Thoracic aorta (tissue), 2 donors: Measurements from ENCODE around the gene P3H2. TPM values are rescaled to one million over a fixed set of nuclear protein-coding genes. Genes with fewer than 3 reads are reported as not detected.
"Not testable (repeated sequence)": the region's sequence is repeated elsewhere in the genome, so short reads cannot be mapped to it uniquely, and the experiment has no call there.

Source experiments
- ATAC-seq: fragments of 150-250 bp; one replicate; pipeline ENCODE4 v1.8.0; 2017; ENCODE audit warnings: low read depth; ENCODE audit not compliant: insufficient number of reproducible peaks, low FRiP score
- DNase-seq: peaks from one replicate; pipeline ENCODE4 v3.0.0-alpha.2; 2020; ENCODE audit warnings: low spot score
- H3K27ac ChIP-seq, 2 donors: fragments of 200-600 bp; sonication (generic); 1 replicate in 1 of 2; 2 replicates in 1 of 2; pipeline ENCODE4 v1.5.1; 2016; ENCODE audit warnings: mild to moderate bottlenecking in 2 of 2, moderate library complexity in 2 of 2
- H3K27me3 ChIP-seq: fragments of 200-600 bp; sonication (generic); replicated peaks from 2 replicates; pipeline ENCODE4 v1.6.0; 2016; ENCODE audit warnings: mild to moderate bottlenecking; ENCODE audit not compliant: insufficient read depth
- H3K36me3 ChIP-seq: fragments of 200-600 bp; sonication (generic); one replicate; pipeline ENCODE4 v1.5.1; 2016
- H3K4me1 ChIP-seq, 2 donors: fragments of 200-600 bp; sonication (generic); 1 replicate in 1 of 2; 2 replicates in 1 of 2; pipeline versions ENCODE4 v1.5.1 to v1.6.0; 2016; ENCODE audit warnings: low read depth in 2 of 2, mild to moderate bottlenecking in 1 of 2; ENCODE audit not compliant: control insufficient read depth in 1 of 2
- H3K4me3 ChIP-seq: fragments of 200-600 bp; sonication (generic); 2 replicates; pipeline ENCODE4 v1.5.1; 2016; ENCODE audit warnings: mild to moderate bottlenecking
- H3K9me3 ChIP-seq: fragments of 200-600 bp; sonication (generic); 2 replicates; pipeline ENCODE4 v1.5.1; 2016
- total RNA-seq, 2 donors: library from RNA; depleted of rRNA; stranded (reverse); fragments of >200 nt; gene quantifications; one replicate each; pipeline versions ENCODE4 v1.1.0 to v1.2.3, GENCODE V29; 2016
- TF ChIP-seq, protein P1 (sequence below): fragments of 200-600 bp; sonication (generic); IDR thresholded peaks from one replicate; pipeline ENCODE4 v1.5.1; 2019; ENCODE audit warnings: antibody characterized with exemption

P3H2 gene
- total RNA-seq, 2 donors from 2014 or later: 19.3 to 28.4 TPM

GRCh38 chr3:190074817-190075216 lies 45.9 kb downstream of the P3H2 start:
- no peak overlapping the region for H3K27ac ChIP-seq
- H3K4me3 ChIP-seq: no peak overlapping the region
- peaks cover 14 to 22% of the 10 kb centered on the region in 2 donors for H3K4me1 ChIP-seq
- H3K36me3 ChIP-seq: no peaks in the 10 kb centered on the region
- TF ChIP-seq, protein P1, sequence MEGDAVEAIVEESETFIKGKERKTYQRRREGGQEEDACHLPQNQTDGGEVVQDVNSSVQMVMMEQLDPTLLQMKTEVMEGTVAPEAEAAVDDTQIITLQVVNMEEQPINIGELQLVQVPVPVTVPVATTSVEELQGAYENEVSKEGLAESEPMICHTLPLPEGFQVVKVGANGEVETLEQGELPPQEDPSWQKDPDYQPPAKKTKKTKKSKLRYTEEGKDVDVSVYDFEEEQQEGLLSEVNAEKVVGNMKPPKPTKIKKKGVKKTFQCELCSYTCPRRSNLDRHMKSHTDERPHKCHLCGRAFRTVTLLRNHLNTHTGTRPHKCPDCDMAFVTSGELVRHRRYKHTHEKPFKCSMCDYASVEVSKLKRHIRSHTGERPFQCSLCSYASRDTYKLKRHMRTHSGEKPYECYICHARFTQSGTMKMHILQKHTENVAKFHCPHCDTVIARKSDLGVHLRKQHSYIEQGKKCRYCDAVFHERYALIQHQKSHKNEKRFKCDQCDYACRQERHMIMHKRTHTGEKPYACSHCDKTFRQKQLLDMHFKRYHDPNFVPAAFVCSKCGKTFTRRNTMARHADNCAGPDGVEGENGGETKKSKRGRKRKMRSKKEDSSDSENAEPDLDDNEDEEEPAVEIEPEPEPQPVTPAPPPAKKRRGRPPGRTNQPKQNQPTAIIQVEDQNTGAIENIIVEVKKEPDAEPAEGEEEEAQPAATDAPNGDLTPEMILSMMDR: no peak
- no peak for DNase-seq
- ATAC-seq: no peak
- H3K9me3 ChIP-seq: no peaks in the 10 kb centered on the region
- no peaks in the 10 kb centered on the region for H3K27me3 ChIP-seq

GRCh38 chr3:190073264-190074008 lies 47.3 kb downstream of the P3H2 start:
- H3K4me1 ChIP-seq: peaks cover 14 to 22% of the 10 kb centered on the region in 2 donors
- no peak for ATAC-seq
- H3K27ac ChIP-seq: no peak overlapping the region
- H3K27me3 ChIP-seq: no peaks in the 10 kb centered on the region
- H3K4me3 ChIP-seq: no peak overlapping the region
- DNase-seq: no peak
- H3K9me3 ChIP-seq: no peaks in the 10 kb centered on the region
- no peaks in the 10 kb centered on the region for H3K36me3 ChIP-seq
- TF ChIP-seq, protein P1: no peak

GRCh38 chr3:190072856-190073255 lies 47.8 kb downstream of the P3H2 start:
- Histone ChIP-seq H3K4me1 (peaks cover 13 to 22% of the 10 kb centered on the region in 2 donors), H3K36me3 (no peaks in the 10 kb centered on the region), H3K27ac (no peak overlapping the region), H3K27me3 (no peaks in the 10 kb centered on the region), H3K4me3 (no peak overlapping the region), H3K9me3 (no peaks in the 10 kb centered on the region)
- DNase-seq (no peak), ATAC-seq (no peak)
- TF ChIP-seq, protein P1: no peak

DNA sequence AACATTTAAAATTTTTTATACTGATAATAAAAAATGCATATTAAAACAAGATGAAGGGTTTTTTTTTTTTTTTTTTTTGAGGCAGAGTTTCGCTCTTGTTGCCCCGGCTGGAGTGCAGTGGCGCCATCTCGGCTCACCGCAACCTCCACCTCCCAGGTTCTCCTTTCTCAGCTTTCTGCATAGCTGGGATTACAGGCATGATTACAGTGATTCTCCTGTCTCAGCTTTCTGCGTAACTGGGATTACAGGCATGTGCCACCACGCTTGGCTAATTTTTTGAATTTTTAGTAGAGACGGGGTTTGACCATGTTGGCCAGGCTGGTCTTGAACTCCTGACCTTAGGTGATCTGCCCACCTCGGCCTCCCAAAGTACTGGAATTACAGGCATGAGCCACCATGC lies 48.8 kb downstream of the P3H2 start:
- not testable (repeated sequence) for DNase-seq, H3K27ac ChIP-seq, H3K27me3 ChIP-seq, H3K36me3 ChIP-seq, H3K9me3 ChIP-seq, ATAC-seq, H3K4me3 ChIP-seq
- H3K4me1 ChIP-seq: peaks cover 6 to 16% of the 10 kb centered on the region in 2 donors

DNA sequence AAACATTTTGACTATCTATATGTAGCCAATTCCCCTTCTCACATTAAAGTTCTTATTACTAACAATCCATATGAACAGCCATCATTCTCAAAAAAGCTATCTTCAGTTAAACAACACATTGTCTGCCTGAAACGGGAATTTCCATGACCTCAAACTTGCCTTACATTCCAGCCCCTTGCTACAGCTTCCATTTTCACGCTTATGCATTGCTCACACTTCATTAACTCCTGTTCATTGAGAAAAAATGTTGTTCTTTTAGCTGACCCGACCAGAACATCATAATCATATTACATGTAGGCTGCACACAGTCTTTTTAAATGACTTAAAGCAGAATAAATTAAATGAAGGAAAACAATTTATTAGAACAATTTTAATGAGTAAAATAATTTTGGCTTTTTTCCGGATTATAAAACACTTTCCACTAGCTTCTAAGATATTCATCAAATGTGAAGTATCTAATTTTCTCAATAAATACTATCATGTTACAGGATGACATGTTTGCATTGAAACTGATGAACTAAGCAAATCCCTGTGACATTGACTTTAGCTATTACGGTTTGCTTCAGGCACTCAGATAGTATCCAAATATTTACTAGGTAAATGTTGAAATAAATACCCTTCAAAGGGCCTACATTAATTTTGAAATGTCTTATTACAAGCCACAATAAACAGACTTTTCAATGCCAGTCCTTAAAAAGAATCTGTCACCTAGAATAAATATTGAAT lies 49.9 kb downstream of the P3H2 start:
- no peak overlapping the region for H3K4me3 ChIP-seq
- no peaks in the 10 kb centered on the region for H3K27me3 ChIP-seq
- H3K9me3 ChIP-seq: no peaks in the 10 kb centered on the region
- ATAC-seq (no peak), DNase-seq (no peak)
- no peak overlapping the region for H3K27ac ChIP-seq
- TF ChIP-seq, protein P1: no peak
- peaks cover 0 to 5% of the 10 kb centered on the region in 2 donors for H3K4me1 ChIP-seq
- H3K36me3 ChIP-seq: no peaks in the 10 kb centered on the region
